Brain microvascular endothelial cell (primary cell): Measurements from ENCODE around the gene CHST3.

Source experiments
- DNase-seq: peaks from one replicate; pipeline ENCODE4 v3.0.0-alpha.2; 2020
- H3K27ac ChIP-seq: fragments of 250-450 bp; sonication (Bioruptor Pico); 2 replicates; pipeline ENCODE4 v1.5.1; 2020; ENCODE audit warnings: mild to moderate bottlenecking, moderate library complexity
- H3K27me3 ChIP-seq: fragments of 250-450 bp; sonication (Bioruptor Pico); replicated peaks from 2 replicates; pipeline ENCODE4 v1.5.1; 2020; ENCODE audit warnings: mild to moderate bottlenecking
- H3K36me3 ChIP-seq: fragments of 250-450 bp; sonication (Bioruptor Pico); replicated peaks from 2 replicates; pipeline ENCODE4 v1.5.1; 2020; ENCODE audit warnings: mild to moderate bottlenecking
- H3K4me3 ChIP-seq: 2 replicates; pipeline ENCODE4 v1.5.1; 2011; ENCODE audit warnings: low read depth, mild to moderate bottlenecking, control low read depth, low read length, moderate library complexity
- CTCF ChIP-seq: IDR thresholded peaks from 2 replicates; pipeline ENCODE4 v1.5.1; 2011; ENCODE audit warnings: low read depth, mild to moderate bottlenecking, moderate library complexity, low read length, control low read depth, inconsistent platforms; ENCODE audit errors: missing control alignments
- in situ Hi-C: cut with HindIII; loops from 2 replicates; pipeline ENCODE4 v1.10.0; 2017; ENCODE audit warnings: low sequenced_read_pairs, low pct_ligation_motif_present

The CHST3 gene

DNA sequence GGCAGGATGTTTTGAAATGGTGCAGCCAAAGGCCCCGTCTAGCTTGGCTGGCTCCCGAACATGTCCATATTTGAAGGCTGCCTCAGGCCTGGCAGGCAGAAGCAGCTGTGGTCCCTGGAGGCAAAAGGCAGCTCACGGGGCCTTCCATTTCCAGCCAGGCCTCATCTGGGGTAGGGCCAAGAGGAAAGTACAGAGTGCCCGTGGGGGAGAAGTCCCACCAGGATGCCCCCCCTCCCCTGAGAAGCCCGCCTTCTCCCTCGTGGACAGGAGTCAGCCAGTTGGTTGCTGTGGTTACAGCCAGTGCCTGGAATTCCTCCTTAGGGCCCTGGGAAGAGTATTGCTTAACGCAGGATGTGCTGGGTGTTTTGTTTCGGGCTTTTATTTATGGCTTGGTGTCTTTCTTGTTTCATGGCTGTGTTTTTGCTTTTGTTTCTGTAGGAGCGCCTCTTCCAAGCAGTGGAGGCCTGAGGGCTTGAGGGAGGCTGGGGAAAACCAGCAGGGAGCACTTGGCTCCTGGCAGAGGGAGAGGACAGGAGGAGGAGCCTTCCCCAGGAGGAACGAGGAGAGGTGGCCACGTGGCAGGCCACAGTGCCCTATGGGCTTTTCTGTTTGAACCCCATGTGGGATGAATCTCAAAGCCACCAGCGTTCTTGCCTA is 45.4 kb downstream of the CHST3 start:
- no peak for TF ChIP-seq CTCF
- Histone ChIP-seq H3K36me3 (peaks cover 14% of the 10 kb centered on the region), H3K4me3 (no peak overlapping the region), H3K27ac (peak overlapping the region; percentile 86), H3K27me3 (no peaks in the 10 kb centered on the region)
- in situ Hi-C loops, result no loop called here
- DNase-seq, result peak; percentile 80

DNA sequence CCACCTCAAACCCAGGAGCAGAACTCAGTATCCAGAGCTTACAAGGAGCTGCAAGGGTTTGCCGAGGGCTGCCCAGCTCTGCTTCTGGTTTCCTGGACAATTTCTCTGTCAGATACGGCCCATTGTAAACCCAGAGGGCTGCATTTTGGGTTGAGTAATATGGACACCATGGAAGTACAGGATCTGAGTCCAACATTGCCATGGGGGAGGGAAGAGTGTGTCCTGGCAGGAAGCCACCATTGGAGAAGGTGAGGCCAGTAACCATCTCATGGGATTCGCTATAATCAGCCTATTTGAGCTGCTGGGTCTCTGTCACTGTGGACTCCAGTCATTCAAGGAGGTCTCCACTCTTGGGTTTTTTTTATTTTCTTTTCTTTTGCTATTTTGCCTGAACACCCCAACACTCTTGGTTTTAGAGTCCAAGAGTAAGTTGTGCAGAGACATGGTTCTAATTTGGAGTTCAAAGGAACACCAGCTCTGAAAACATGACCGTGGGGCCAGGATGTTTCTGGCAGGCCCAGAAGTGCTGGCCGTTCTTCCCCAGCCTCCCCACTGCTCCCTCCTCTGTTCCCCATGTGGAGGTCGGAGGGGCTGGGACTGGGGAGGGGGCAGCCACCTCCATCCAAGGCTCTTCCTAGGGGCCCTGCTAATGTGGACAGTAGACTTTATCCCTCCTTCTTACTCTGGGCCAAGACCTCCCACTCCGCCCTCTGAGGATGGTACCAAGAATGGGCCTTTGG is 46.2 kb downstream of the CHST3 start:
- in situ Hi-C loops, result no loop called here
- H3K27me3 ChIP-seq, result no peaks in the 10 kb centered on the region
- H3K36me3 ChIP-seq, result peaks cover 14% of the 10 kb centered on the region
- no peak for TF ChIP-seq CTCF
- H3K27ac ChIP-seq, result peak overlapping the region; percentile 86
- no peak for DNase-seq
- no peak overlapping the region for H3K4me3 ChIP-seq

DNA sequence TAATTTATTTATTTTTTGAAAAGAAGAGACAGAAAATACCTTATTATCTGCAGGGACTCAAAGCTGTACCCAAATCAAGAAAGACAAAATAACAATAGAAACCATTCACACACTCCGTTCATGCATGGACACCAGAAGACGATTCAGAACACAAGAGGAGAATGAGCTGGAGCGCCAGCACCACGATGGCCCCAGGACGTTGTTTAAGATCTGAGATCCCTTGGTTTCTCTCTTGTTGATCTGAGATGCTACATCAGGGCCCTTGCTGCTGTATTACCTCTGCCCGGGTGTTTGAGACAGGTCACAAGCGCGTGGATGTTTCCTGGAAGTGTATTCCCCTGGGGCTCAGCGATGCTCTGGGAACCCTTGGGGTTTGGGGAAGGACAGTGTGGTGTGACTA is 46.8 kb downstream of the CHST3 start:
- in situ Hi-C loops, result no loop called here
- H3K27ac ChIP-seq, result no peak overlapping the region
- peaks cover 14% of the 10 kb centered on the region for H3K36me3 ChIP-seq
- TF ChIP-seq CTCF, result no peak
- DNase-seq, result no peak
- H3K4me3 ChIP-seq, result no peak overlapping the region
- no peaks in the 10 kb centered on the region for H3K27me3 ChIP-seq

GRCh38 chr10:72011468-72011867 is 47.3 kb downstream of the CHST3 start:
- H3K36me3 ChIP-seq, result peaks cover 14% of the 10 kb centered on the region
- no peak for DNase-seq
- TF ChIP-seq CTCF, result no peak
- no peak overlapping the region for H3K27ac ChIP-seq
- H3K4me3 ChIP-seq, result no peak overlapping the region
- H3K27me3 ChIP-seq, result no peaks in the 10 kb centered on the region
- in situ Hi-C loops, result no loop called here

GRCh38 chr10:72011976-72012512 is 47.8 kb downstream of the CHST3 start:
- Histone ChIP-seq H3K36me3 (peaks cover 14% of the 10 kb centered on the region), H3K4me3 (no peak overlapping the region), H3K27me3 (no peaks in the 10 kb centered on the region), H3K27ac (no peak overlapping the region)
- in situ Hi-C loops, result no loop called here
- no peak for TF ChIP-seq CTCF
- no peak for DNase-seq
